ENCODE results near the gene GFI1.
"Not testable (repeated sequence)": the region's sequence is repeated elsewhere in the genome, so short reads cannot be mapped to it uniquely, and the experiment has no call there.

Gene GFI1

GRCh38 chr1:92464588-92465255 lies 22.0 kb downstream of the GFI1 start:
- no peak for DNase-seq

- DNase-seq = no peak
These were observed 25.2 kb downstream of the GFI1 start for GRCh38 chr1:92461364-92462097.

GRCh38 chr1:92459871-92460320 lies 26.8 kb downstream of the GFI1 start:
- DNase-seq = no peak

GRCh38 chr1:92458146-92458545 lies 28.6 kb downstream of the GFI1 start:
- no peak for DNase-seq

- no peak for DNase-seq
These were observed 38.7 kb downstream of the GFI1 start for GRCh38 chr1:92447976-92448375.

- DNase-seq = no peak
These were observed 39.6 kb downstream of the GFI1 start for GRCh38 chr1:92447033-92447681.

- DNase-seq = no peak
These were observed 40.2 kb downstream of the GFI1 start for GRCh38 chr1:92446546-92446945.

- DNase-seq = no peak
These were observed 40.9 kb downstream of the GFI1 start for GRCh38 chr1:92445865-92446264.

- DNase-seq = no peak
These were observed 42.4 kb downstream of the GFI1 start for GRCh38 chr1:92444351-92444750.

- no peak for DNase-seq
These were observed 42.8 kb downstream of the GFI1 start for GRCh38 chr1:92443893-92444292.

GRCh38 chr1:92442351-92442750 lies 44.4 kb downstream of the GFI1 start:
- no peak for DNase-seq

- DNase-seq = no peak
These were observed 44.9 kb downstream of the GFI1 start for GRCh38 chr1:92441697-92442342.

GRCh38 chr1:92441316-92441696 lies 45.4 kb downstream of the GFI1 start:
- DNase-seq = no peak

GRCh38 chr1:92439291-92439690 lies 47.4 kb downstream of the GFI1 start:
- DNase-seq = no peak

- not testable (repeated sequence) for DNase-seq
These were observed 52.2 kb downstream of the GFI1 start for GRCh38 chr1:92434572-92434971.

- no peak for DNase-seq
These were observed 56.7 kb downstream of the GFI1 start for GRCh38 chr1:92430030-92430429.

- no peak for DNase-seq
These were observed 61.1 kb downstream of the GFI1 start for GRCh38 chr1:92425617-92426016.
